DOHH2 (cell line): ENCODE data around the gene ARID1B.

ENCODE experiments used
- H3F3A ChIP-seq: fragments of 200-600 bp; sonication (generic), shearing (Covaris generic); 2 replicates; pipeline ENCODE4 v1.6.0; 2016; ENCODE audit warnings: antibody characterized with exemption, mild to moderate bottlenecking; ENCODE audit not compliant: control insufficient read depth, insufficient read depth
- H3K27ac ChIP-seq: fragments of 200-600 bp; sonication (generic); 2 replicates; pipeline ENCODE4 v1.5.1; 2014; ENCODE audit warnings: low read depth, mild to moderate bottlenecking, low read length, moderate library complexity
- H3K27me3 ChIP-seq: fragments of 200-600 bp; sonication (generic); 2 replicates; pipeline ENCODE4 v1.6.1; 2014; ENCODE audit warnings: mild to moderate bottlenecking, low read length, mixed read lengths; ENCODE audit not compliant: control insufficient read depth
- H3K36me3 ChIP-seq: fragments of 200-600 bp; sonication (generic); 2 replicates; pipeline ENCODE4 v1.6.1; 2014; ENCODE audit warnings: mild to moderate bottlenecking, low read length, moderate library complexity, mixed read lengths; ENCODE audit not compliant: control insufficient read depth
- H3K4me1 ChIP-seq: fragments of 200-600 bp; sonication (generic); 2 replicates; pipeline ENCODE4 v1.6.1; 2014; ENCODE audit warnings: mild to moderate bottlenecking, low read length, mixed read lengths; ENCODE audit not compliant: control insufficient read depth
- H3K4me2 ChIP-seq: fragments of 200-600 bp; sonication (generic); 2 replicates; pipeline ENCODE4 v1.6.0; 2014; ENCODE audit warnings: mild to moderate bottlenecking, low read length, moderate library complexity
- H3K4me3 ChIP-seq: fragments of 200-600 bp; sonication (generic); 2 replicates; pipeline ENCODE4 v1.5.1; 2014; ENCODE audit warnings: mild to moderate bottlenecking, low read length, mixed read lengths
- H3K79me2 ChIP-seq: fragments of 200-600 bp; sonication (generic); 2 replicates; pipeline ENCODE4 v1.6.1; 2014; ENCODE audit warnings: mild to moderate bottlenecking, low read length, mixed read lengths; ENCODE audit not compliant: control insufficient read depth
- H3K9me2 ChIP-seq: fragments of 200-600 bp; sonication (generic); replicated peaks from 2 replicates; pipeline ENCODE4 v1.6.1; 2014; ENCODE audit warnings: mild to moderate bottlenecking, low read length, mixed read lengths; ENCODE audit not compliant: control insufficient read depth
- H3K9me3 ChIP-seq: fragments of 200-600 bp; sonication (generic); 2 replicates; pipeline ENCODE4 v1.6.1; 2014; ENCODE audit warnings: antibody characterized with exemption, low read length, mixed read lengths; ENCODE audit not compliant: control insufficient read depth, insufficient read depth
- H4K20me1 ChIP-seq: fragments of 200-600 bp; sonication (generic); 2 replicates; pipeline ENCODE4 v1.6.0; 2014; ENCODE audit warnings: low read depth, mild to moderate bottlenecking, antibody characterized with exemption, low read length, moderate library complexity; ENCODE audit not compliant: control insufficient read depth, insufficient read depth
- EZH2phosphoT487 ChIP-seq: fragments of 200-600 bp; sonication (generic); IDR thresholded peaks from 2 replicates; pipeline ENCODE4 v1.6.1; 2017; ENCODE audit warnings: borderline replicate concordance, mild to moderate bottlenecking, antibody characterized with exemption, low read length, moderate library complexity, mixed read lengths
- TF ChIP-seq, protein P1 (sequence below): fragments of 200-600 bp; sonication (generic); IDR thresholded peaks from one replicate; pipeline ENCODE4 v1.5.1; 2014; ENCODE audit warnings: antibody characterized with exemption, mild to moderate bottlenecking, low read depth, low read length; ENCODE audit not compliant: poor library complexity, severe bottlenecking

The ARID1B gene

DNA sequence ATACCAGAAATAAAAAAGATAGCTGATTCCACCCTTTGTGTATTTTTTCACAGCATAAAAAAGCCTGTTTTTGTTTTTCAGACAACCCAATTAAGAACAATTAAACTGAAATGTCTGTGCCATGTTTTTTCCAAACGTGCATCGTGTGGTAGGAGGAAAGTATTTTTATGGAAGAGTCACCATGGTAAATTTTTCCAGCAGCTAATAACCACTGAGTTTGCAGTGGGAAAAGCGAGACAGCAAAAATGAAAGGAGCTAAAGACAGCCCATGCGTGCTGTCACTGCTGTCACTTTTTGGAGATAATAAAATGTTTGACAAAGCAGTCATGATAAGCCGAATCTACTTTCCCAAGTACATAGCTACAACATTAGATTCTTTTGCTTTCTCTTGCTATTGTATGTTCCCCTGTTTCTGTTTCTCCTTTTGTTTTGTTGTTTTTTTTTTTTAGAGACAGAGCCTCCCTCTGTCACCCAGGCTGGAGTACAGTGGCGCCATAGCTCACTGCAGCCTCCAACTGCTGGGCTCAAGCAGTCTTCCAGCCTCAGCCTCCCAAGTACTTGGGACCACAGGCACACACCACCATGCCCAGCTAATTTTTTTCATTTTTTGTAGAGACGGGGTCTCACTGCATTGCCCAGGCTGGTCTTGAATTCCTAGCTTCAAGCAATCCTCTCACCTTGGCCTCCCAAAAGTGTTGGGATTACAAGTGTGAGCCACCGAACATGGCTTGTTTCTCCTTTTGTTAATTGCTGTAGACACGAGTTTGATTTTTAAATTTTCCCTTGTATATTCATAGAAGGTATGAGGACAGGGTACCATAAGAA, 284.8 kb downstream of the ARID1B start:
- no peak for TF ChIP-seq EZH2phosphoT487
- TF ChIP-seq, protein P1, sequence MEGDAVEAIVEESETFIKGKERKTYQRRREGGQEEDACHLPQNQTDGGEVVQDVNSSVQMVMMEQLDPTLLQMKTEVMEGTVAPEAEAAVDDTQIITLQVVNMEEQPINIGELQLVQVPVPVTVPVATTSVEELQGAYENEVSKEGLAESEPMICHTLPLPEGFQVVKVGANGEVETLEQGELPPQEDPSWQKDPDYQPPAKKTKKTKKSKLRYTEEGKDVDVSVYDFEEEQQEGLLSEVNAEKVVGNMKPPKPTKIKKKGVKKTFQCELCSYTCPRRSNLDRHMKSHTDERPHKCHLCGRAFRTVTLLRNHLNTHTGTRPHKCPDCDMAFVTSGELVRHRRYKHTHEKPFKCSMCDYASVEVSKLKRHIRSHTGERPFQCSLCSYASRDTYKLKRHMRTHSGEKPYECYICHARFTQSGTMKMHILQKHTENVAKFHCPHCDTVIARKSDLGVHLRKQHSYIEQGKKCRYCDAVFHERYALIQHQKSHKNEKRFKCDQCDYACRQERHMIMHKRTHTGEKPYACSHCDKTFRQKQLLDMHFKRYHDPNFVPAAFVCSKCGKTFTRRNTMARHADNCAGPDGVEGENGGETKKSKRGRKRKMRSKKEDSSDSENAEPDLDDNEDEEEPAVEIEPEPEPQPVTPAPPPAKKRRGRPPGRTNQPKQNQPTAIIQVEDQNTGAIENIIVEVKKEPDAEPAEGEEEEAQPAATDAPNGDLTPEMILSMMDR, result no peak
- Histone ChIP-seq H3K27ac (no peak overlapping the region), H3K4me2 (no peak overlapping the region), H3K9me3 (no peaks in the 10 kb centered on the region), H3K79me2 (peaks cover 55% of the 10 kb centered on the region), H3K9me2 (no peaks in the 10 kb centered on the region), H3K4me3 (no peak overlapping the region), H3K36me3 (peaks cover 10% of the 10 kb centered on the region), H4K20me1 (no peaks in the 10 kb centered on the region), H3K27me3 (no peaks in the 10 kb centered on the region), H3F3A (0 out of 2 replicates have a peak, but pooled peaks cover 4% of the 10 kb centered on the region), H3K4me1 (peaks cover 40% of the 10 kb centered on the region)

DNA sequence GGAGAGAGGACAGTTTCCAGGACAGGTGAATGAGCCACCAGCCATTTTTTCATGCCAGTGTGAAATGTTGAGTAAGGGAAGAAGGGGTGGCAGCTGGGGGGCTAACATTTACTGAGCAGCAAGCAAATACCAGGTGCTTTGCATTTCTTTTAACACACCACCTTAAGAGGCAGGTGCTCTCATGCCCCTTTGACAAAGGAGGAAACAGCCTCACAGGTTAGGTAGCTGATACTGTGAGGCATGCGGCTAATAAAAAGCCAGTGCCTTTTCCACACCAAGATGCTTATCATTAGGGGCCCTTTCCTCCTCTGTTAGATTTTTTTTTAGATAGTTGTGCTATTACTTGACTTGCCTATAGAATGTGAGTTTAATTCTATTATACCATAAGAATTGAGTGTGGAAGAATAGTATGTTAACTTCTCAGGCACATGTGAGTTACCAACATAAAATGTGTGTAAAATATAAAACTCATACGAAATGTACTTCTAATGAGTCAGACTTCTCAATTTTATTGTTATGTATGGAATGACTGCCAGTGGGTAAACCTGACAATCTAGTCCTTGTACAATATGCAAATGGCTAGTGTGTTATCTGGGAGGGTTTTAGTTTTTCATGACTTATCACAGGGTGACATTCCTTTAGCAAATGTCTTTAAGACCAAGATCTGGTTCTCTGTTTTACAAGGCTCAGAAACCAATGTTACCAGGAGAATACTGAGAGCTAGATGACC, 286.2 kb downstream of the ARID1B start:
- H3K4me1 ChIP-seq, result peaks cover 54% of the 10 kb centered on the region
- H3K36me3 ChIP-seq, result peaks cover 10% of the 10 kb centered on the region
- no peak for TF ChIP-seq EZH2phosphoT487
- TF ChIP-seq, protein P1, result no peak
- no peak overlapping the region for H3K4me2 ChIP-seq
- H3K9me3 ChIP-seq, result no peaks in the 10 kb centered on the region
- H3F3A ChIP-seq, result 0 out of 2 replicates have a peak, but pooled peaks cover 4% of the 10 kb centered on the region
- H3K27me3 ChIP-seq, result no peaks in the 10 kb centered on the region
- peaks cover 63% of the 10 kb centered on the region for H3K79me2 ChIP-seq
- H4K20me1 ChIP-seq, result peaks cover 4% of the 10 kb centered on the region; the same call in 1 of the 2 replicates
- no peak overlapping the region for H3K4me3 ChIP-seq
- H3K27ac ChIP-seq, result no peak overlapping the region
- no peaks in the 10 kb centered on the region for H3K9me2 ChIP-seq

DNA sequence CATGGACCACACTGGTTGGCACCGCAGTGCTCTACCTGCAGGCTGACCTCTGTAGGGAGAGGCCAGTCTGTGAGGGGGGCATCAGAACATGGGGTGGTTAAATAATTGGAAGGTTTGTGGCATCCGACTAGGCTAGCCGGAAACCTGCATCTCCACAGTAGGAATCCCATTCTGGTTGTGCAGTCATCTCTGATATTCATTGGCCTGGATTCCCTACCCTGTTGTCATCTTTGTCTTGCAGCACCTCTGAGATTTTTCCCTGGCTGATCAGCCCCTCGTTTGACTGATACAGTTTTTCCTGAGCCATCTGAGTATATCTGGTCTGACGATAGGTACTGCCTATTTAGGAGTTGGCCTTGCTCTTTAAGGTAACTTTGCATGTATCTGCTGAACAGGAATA, 286.7 kb downstream of the ARID1B start:
- H3F3A ChIP-seq, result 0 out of 2 replicates have a peak, but pooled peaks cover 3% of the 10 kb centered on the region
- H3K9me3 ChIP-seq, result no peaks in the 10 kb centered on the region
- TF ChIP-seq, protein P1, result no peak
- no peak for TF ChIP-seq EZH2phosphoT487
- peak overlapping the region; percentile 32 for H3K4me2 ChIP-seq
- H3K27ac ChIP-seq, result no peak overlapping the region
- H3K36me3 ChIP-seq, result peaks cover 10% of the 10 kb centered on the region
- peaks cover 60% of the 10 kb centered on the region for H3K4me1 ChIP-seq
- no peaks in the 10 kb centered on the region for H3K9me2 ChIP-seq
- H3K79me2 ChIP-seq, result peaks cover 64% of the 10 kb centered on the region
- H4K20me1 ChIP-seq, result peaks cover 4% of the 10 kb centered on the region; the same call in 1 of the 2 replicates
- no peaks in the 10 kb centered on the region for H3K27me3 ChIP-seq
- no peak overlapping the region for H3K4me3 ChIP-seq
